AG08396 (cell line): Measurements from ENCODE around the gene KDM4B.

Experiments
- DNase-seq: peaks from one replicate; pipeline ENCODE4 v3.0.0; 2012; ENCODE audit warnings: low spot score, mixed read lengths

KDM4B gene

DNA sequence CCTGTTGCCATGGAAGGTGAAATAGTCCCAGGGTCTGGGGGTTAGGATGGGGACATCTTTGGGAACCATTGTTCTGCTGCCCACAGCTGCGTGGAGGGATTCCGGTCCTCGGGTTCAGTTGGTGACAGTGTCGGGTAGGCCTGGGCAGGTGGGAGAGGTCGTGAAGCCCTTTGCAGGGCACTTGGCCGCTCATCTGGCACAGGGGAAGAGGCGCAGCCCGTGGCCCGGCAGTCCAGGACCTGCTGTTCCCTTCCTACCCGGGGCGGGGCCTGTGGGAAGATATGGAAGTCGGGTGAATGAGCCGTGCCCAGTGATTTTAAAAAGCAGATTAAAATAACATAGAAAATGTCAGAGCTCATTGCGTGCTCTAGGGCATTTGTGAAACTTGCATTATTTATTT, 44.8 kb downstream of the KDM4B start:
- DNase-seq, result no peak

DNA sequence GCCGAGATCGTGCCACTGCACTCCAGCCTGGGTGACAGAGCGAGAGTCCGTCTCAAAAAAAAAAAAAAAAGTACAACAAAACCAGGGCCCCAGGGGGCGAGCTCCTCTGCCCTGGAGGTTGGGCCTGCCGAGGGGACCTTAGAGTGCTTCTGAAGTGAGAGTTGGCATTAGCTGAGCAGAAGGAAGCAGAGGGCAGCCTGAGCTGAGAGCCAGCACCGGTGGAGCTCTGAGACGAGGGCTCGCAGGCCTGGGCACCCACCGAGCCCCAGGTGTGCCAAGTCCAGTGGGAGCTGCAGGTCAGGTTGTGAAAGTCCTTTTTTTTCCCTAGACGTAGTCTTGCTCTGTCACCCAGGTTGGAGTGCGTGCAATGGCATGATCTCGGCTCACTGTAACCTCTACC, 46.0 kb downstream of the KDM4B start:
- DNase-seq, result no peak

DNA sequence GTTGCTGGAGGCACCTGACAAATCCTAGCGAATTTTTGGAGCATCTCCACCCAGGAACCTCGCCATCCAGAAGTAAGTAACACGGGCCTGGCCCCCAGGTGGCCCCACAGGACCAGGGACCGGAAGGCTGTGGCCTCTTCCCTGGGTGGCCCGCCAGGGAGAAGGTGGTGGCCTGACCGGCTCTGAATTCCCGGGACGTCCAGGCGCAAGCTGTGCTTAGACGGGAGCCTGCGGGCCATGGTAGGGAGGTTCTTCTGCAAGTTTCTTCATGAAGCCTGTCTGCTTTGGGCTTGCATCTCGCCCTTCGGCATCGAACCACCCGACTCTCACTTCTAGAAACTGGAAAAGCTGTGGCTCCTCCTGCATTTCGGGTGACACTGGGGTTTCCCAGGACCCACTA, 47.4 kb downstream of the KDM4B start:
- no peak for DNase-seq

DNA sequence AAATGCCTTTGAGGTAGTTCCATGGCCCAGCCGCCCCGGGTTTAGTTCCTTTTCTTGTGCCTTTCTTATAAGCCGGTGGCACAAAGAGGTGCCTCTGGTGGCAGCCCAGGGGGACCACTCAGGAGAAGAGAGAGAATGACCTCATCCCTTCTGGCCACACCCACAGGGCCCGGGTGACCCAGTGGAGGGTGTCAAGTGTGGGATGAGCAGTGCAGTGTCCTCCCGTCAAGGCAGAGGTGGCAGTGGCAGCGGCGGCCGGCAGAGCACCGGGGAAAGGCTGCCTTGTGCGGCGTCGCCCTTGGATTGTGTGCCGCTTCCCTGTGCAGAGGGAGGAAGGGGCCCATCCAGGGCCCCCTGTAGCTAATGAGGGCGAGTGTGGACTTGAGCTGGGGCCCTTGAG, 47.9 kb downstream of the KDM4B start:
- DNase-seq, result no peak

DNA sequence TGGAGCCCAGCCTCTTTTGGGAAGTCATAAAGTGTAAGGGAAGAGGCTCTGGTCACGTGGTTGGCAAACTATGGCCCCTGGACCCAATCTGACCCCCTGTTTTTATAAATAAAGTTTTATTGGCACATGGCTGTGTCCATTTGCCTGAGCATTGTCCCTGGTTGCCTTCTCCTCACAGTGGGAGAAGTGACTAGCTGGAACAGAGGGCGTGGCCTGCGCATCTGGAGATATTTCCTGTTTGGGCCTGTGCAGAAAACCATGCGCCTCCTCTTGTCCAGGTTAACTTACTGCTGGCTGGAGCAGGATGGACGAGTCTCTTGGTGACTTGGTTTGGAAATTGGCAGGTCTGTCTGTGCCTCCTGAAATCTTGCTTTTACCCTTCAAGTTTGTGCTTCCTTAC, 48.3 kb downstream of the KDM4B start:
- no peak for DNase-seq

DNA sequence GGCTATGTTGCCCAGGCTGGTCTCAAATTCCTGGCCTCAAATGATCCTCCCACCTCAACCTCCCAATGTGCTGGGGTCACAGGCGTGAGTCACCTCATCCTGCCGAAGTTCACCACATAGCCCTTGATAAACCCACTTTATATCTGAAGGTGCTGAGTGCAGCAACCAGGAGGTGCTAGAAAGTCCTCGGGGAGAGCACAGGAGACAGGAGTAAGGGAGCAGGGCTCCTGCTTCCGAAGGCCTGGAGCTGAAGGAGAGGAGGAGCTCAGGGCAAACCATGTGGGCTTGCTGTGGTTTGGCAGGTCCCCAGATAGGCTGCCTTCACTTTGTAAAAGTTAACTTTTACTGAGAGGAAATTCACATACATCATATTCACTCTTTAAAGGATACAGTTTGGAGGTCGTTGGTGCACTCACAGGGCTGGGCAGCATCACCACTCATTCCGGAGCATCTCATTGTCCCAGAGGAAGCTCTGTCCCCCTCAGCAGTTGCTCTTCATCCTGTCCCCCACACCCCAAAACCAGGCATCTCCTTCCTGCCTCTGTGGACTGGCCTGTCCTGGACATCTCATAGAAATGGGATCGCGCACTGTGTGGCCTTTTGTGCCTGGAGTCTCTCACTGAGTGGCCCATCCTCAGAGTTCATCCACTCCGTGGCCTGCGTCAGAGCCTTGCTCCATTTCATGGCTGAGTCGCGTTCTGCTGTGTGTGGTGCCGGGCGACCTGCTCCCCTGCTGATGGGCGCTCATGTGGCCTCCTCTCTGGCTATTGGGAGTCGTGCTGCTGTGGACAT, 49.5 kb downstream of the KDM4B start:
- peak; percentile 85 for DNase-seq

DNA sequence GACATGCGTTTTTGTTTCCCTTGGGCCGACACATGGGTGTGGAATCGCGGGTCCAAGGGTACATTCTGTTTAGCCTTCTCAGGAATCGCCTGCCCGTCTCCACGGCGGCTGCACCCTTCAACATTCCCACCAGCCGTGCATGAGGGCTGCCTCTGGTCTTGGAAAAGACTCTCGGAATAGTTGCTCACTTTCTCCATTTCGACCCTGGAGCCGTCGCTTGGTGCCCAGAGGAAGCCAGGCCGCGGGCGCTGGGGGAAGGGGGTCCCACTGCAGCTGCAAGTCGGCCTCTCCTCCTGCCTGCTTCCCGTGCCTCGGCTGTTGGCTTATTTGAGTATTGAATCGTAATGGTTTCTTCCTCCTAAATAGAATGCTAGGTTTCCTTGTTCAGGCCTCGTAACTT, 51.5 kb downstream of the KDM4B start:
- no peak for DNase-seq

DNA sequence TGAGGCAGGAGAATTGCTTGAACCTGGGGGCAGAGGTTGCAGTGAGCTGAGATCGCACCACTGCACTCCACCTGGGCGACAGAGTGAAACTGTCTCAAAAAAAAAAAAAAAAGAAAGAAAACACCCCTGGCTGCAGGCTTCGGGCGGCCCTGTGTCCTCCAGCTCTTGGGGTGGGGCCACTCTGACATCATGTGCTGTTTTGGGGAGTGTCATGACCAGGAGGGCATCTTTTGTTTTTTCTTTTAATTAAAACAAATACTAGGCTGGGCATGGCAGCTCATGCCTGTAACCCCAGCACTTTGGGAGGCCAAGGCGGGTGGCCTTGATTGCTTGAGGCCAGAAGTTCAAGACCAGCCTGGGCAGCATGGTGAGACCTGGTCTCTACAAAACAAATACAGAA, 52.1 kb downstream of the KDM4B start:
- DNase-seq, result no peak

DNA sequence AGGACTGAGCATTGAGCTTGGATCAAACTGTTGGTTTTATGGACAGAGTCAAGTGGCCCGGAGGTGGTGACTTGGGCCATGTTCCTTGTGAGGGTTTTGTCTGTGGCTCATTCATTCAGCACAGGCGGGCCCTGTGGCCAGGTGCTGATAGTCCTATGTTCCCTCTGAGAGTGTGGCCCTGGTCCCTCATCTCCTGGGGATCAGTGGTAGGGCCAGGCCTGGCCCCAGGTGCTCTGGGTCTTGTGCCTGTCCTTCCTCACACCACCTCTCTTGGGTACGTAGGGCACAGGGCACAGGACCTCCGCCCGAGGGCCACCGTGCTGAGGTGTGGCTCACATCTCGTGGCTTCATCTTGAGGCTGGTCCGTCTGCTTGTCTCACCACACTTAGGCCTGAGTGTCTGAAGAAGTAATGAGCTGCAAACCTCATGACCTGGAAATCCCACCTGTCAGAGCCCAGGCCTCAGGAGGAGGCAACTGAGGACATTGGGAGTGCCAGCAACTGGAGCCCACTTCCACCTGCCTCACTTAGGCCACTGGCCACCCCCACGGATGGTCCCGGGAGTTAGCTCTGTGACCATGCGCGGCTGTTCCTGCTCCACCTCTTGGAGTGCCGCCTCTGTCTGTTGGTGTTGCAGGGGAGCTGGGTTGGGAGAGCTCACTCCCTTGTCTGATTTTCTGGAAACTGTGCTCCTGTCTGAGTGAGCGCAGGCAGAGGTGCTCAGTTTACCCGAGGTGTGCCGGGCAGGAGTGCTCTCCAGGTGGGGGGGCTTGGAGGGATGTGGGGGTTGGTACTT, 53.4 kb downstream of the KDM4B start:
- DNase-seq, result no peak

DNA sequence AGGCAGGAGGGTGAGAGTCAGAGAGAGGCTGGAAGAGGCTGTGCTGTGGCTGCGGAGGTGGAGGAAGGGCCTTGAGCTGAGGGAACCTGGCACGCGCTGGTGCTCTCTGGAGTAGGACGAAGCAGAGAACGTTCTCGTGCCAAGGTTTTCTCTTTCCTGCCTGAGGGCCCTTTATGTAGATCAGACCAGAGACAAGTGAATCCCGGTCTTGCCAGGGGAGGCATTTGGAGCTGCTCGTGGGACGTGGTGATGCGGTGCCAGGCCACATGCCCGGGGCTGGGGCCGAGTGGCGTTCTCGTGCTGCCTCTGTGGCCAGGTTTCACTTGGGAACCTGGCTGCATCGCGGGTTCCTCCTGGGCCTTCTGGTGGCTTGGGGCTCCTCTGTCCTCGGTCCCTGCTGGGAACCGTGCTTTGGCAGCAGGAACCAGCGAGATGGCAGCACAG, 54.2 kb downstream of the KDM4B start:
- no peak for DNase-seq

DNA sequence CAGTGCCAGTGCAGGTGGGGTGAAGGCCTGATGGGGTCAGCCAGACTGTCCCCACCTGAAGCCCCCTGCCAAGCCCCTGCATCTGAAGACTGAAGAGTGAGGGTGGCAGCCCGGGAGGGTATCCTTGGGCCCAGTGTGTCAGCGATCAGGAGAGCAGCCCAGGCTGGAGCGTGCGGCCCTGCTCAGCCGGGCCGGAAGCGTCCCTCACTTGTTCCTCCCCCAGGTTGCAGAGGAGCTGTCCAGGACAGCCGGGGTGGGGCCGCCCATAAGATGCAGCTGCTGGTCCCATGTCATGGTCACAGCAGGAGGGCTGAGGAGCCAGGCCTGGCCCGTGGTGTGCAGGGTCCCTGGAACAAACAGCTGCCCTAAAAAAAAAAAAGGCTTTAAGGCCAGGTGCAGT, 55.4 kb downstream of the KDM4B start:
- no peak for DNase-seq

DNA sequence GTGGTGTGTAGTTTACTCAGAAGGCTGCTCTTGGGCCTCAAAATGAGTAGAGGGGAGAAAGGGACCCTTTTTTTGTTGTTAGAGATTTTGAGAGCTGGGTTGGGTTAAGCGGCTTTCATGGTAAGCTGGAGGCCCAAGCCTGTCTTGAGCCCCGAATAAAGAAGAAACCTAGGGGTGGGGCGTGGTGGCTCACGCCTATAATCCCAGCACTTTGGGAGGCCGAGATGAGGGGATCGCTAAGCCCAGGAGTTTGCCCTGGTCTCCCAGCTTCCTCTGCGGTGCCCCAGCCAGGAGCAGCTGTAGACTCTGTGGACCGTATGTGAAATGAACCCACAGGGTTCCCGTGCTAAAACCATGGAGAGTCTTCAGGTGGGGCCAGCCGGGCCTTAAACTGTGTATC, 56.1 kb downstream of the KDM4B start:
- no peak for DNase-seq

DNA sequence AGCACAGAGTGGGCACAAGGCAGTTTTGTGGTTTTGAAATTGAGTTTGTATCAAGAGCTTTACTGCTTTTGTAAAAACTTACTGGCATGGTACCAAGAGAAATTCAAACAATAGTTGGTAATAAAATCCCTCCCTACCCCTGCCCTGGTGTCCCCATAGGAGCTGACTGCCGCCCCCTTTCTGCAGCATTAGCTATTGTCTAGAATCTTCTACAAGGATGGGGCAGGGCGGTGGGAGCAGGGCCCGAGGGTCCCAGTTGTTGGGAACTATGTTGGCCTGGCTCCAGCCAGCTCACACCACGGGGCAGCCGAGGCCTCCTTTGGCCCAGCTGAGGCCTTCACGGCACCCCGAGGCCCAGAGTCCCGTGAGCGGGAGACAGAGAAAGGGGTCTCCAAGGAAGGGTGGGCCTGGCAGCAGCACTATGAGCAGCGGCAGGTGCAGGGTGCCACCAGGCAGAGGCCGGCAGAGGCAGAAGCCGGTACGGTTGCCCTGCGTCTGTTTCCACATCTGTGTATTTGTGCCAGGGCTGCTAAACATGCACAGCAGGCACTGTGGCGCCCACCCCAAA, 57.9 kb downstream of the KDM4B start:
- no peak for DNase-seq

DNA sequence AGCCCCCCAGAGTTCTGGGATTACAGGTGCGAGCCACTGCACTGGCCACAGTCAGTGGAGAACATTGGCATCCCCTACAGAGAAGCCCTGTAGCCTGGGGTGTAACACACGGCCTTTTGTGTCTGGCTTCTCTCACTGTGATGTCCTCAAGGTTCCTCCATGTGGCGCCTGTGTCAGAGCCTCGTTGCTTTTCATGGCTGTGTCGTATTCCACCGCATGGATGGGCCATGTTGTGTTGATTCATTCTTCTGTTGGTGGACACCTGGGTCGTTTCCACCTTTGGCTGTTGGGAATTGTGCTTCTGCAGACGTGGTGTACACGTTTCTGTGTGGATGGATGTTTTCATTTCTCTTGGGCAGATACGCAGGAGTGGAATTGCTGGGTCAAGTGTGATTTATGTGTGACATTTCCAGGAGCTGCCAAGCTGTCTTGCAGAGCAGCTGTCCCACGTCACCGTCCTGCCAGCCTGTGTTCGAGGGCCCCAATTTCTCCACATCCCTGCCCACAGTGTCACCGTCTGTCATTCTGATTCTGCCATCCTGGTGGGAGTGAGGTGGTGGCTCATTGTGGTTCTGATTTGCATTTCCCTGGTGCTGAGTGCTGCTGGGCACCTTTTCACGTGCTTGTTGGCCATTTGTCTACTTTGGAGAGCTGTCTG, 59.4 kb downstream of the KDM4B start:
- DNase-seq, result no peak

DNA sequence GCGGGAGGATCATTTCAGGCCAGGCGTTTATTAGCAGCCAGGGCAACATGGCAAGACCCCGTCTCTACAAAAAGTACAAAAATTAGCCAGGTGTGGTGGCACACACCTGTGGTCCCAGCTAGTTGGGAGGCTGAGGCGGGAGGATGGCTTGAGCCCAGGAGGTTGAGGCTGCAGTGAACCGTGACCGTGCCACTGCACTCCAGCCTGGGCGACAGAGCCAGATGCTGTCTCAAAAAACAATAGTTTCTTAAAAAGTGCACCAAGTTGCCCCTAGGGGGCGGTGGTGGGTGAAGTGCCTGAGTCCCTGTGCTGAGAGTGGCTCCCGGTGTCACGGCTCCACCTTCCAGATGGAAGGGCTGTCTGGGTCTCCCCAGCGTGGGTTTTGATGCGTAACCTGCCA, 60.7 kb downstream of the KDM4B start:
- DNase-seq, result peak; percentile 77

DNA sequence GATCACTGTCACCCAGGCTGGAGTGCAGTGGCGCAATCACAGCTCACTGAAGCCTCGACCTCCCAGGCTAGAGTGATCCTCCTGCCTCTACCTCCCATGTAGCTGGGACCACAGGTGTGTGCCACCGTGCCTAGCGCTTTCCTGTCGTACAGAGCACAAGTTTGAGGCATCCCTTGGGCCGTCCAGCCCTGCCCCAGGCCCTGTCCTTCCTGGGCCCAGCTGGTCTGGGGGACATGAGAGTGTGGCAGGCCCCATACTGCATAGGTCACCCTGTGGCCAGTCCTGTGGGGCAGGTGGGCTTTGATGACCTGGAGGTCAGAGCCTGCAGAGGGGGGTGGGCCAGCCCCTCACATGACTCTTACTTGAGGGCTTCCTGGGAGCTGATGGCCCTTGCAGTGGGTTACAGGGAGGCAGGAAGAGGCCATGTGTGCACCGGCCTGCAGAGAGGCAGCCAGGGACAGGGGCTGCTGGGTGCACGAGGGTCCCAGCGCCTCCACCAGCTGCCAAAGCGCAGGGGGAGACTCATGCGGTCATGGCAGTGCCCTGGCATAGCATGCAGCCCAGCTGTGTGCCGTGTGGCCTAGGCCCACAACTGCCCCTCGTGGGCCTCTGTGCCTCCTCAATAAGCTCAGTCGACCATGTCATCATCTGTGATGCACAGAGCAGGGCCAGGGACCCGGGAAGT, 61.4 kb downstream of the KDM4B start:
- DNase-seq, result no peak

DNA sequence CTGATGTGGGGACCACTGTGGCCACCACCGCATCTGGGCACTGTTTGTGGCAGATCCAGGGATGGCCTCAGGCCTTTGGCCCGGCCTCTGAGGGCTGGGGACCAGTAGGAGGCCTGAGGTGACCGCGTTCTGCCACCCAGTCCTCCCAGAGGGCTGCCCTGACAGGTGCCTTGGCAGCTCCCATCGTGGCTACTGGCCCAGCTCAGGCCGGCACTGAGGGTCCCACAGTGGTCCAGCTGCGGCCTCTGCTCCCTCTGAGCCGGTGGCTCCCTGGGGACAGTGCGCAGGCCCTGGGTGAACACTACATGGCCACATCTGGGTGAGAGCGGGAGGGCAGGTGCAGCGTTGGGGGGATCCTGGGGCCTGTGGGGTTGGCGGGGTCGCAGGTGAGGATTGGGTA, 61.9 kb downstream of the KDM4B start:
- DNase-seq, result no peak

DNA sequence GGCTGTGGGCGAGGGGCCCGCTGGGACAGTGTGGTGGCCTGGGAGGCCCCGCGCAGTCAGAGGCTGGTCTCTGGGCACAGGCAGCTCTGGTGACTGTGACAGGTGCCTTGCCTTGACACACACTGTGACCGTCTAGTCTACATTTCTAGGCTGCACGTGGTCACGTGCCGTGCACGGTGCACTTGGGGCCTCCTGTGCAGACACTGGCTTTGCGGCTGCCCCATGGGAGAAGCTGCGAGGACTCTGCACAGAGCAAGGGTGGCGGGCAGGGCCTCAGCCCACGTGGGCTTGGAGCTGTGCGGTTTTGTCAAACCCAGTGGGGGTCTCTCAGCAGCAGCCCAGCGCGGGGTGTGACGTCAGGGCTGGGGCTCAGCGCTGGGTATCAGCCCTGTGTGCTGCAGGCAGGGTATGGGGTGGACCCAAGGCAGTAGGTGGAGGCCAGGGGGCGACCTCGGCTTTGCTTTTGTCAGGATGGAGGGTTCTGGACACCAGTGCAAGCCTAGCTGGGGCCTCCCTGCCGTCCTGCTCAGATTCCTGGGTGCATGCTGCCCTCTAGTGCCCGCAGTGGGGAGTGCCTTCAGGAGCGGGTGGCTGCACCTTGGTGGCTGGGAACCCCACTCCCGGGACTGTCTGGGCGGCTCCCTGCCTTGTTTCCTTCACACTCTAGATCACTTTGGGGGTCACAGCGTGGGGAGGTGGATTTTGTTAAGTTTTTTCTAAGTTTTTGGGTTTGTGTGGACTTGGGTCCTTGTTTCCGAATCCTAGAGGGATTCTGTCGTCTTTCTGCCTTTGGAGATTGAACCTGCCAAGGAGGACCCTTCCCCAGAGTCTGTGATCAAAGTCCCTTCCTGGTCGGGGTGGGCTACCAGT, 62.6 kb downstream of the KDM4B start:
- peak; percentile 96 for DNase-seq

DNA sequence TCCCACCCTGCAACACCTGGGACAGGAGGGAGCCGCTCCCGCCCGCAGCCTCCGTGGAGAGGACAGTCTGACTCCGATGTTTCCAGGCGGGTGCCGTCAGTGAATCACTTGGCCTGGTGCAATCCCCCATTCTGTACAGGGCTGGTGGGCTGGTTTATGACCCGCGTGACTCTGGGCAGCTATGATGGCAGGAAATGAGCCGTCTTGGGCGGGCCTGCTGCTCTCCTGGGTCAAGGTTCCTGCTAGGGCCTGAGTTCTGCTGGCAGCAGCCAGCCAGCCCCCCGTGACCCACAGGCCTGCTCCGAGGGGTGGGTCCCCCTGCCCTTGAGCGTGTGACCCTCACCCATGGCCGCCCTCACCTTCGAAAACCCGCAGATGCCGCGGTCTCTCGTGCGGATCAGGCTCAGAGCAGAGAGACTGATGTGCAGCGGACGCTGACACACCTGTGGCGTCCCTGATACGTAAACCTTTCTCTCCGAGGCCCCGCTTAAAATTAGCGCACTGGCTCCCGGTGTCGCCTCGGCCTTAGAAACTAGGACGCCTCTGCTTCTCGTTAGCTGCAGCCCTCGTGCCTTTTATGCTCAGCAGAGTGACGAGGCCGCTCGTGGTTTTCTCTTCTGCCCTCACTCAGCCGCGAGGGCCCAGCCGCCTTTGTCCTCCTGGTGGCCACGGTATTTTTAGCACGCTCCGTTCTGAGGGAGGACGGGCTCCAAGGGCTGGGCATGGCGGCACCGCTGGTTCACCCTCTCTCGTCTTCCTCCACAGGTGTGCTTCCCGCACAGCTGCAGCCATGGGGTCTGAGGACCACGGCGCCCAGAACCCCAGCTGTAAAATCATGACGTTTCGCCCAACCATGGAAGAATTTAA, 63.4 kb downstream of the KDM4B start:
- DNase-seq, result no peak

DNA sequence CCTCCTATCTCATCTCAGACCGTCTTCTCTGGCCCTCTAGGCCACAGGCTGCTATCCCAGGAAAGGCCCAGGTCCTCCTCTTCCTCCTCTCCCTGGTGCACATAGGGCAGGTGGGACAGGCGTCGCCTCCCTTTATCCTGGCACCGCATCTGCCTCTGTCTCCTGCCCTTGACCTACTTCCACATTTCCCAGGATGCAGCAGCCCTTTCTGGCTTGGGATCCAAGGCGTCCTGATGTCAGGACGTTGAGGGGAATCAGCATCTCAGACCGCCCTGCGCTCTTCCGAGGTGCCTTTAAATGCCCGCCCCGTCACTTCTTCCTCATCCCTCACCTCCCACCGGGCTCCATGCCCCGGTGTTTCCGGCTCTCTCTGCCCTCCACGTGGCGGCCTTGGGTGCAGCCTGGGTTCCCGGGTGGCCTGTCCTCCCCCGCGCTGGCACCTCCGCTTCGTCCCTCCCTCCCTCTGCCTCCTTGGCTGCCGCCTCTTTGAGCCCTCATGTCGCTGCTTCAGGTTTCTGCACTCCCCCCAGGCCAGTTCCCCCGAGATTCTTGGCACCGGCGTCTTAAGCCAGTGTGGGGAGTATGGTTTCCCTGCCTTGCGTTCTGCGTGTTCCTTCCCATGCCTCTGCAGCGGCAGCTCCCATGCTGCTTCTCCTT, 66.3 kb downstream of the KDM4B start:
- no peak for DNase-seq
